ENCODE measurements around the gene ATP1B1. TPM values are rescaled to one million over a fixed set of nuclear protein-coding genes. Genes with fewer than 3 reads are reported as not detected.

The ATP1B1 gene
- total RNA-seq, 2 experiments from 2014 or later, result 4.0 to 5.4 TPM

- Mint-ChIP-seq H3K4me3 (no peak overlapping the region), H3K27me3 (no peaks in the 10 kb centered on the region), H3K36me3 (peaks cover 6% of the 10 kb centered on the region), H3K4me1 (peaks cover 8% of the 10 kb centered on the region), H3K9me3 (ENCODE audit: low read depth) (no peaks in the 10 kb centered on the region), H3K27ac (no peak overlapping the region)
- ATAC-seq, result no peak
- DNase-seq, result no peak
- CTCF ChIA-PET, result no interaction called here
These were observed 37.5 kb downstream of the ATP1B1 start for GRCh38 chr1:169143984-169144383.

GRCh38 chr1:169144941-169145626 lies 38.6 kb downstream of the ATP1B1 start:
- Mint-ChIP-seq H3K9me3 (ENCODE audit: low read depth) (no peaks in the 10 kb centered on the region), H3K4me3 (no peak overlapping the region), H3K4me1 (no peaks in the 10 kb centered on the region), H3K27ac (no peak overlapping the region), H3K27me3 (no peaks in the 10 kb centered on the region), H3K36me3 (peaks cover 3% of the 10 kb centered on the region)
- DNase-seq, result no peak
- CTCF ChIA-PET, result no interaction called here
- ATAC-seq, result no peak

DNA sequence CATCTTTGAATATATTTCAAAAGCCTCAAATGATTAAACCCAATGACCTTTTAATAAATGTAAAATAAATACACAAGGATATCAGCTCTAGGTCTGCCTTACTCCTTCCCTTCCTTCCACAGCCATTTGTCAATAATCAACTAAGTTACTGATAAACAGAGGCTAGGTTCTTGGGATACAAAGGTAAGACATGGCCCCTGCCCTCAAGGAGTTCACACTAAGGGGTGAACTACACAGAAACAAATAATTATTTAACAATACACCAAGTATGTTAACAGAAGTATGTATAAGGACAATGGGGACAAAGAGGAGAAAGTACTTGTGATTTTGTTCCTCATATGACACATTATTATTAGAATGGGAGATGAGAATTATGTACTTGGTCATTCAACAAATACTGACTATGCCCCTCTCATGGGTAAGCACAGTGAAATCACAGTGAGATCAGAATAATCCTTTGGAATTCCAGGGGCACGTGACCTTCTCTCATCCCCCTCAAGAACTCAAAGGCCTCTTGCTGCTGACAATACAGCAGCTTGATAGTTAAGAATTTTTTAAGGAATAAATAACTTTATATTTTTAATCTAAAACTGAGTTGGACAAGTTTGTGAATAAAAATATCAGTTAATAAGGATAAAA lies 40.2 kb downstream of the ATP1B1 start:
- Mint-ChIP-seq H3K27ac (no peak overlapping the region), H3K27me3 (no peaks in the 10 kb centered on the region), H3K36me3 (peaks cover 3% of the 10 kb centered on the region), H3K4me1 (no peaks in the 10 kb centered on the region), H3K4me3 (no peak overlapping the region), H3K9me3 (ENCODE audit: low read depth) (no peaks in the 10 kb centered on the region)
- DNase-seq, result no peak
- ATAC-seq, result no peak
- CTCF ChIA-PET, result no interaction called here

GRCh38 chr1:169148472-169149252 lies 42.2 kb downstream of the ATP1B1 start:
- H3K4me3 Mint-ChIP-seq, result no peak overlapping the region
- DNase-seq (no peak), ATAC-seq (no peak)
- no peaks in the 10 kb centered on the region for H3K27me3 Mint-ChIP-seq
- H3K36me3 Mint-ChIP-seq, result peaks cover 5% of the 10 kb centered on the region
- no peaks in the 10 kb centered on the region for H3K9me3 Mint-ChIP-seq (ENCODE audit: low read depth)
- CTCF ChIA-PET, result no interaction called here
- no peak overlapping the region for H3K27ac Mint-ChIP-seq
- no peaks in the 10 kb centered on the region for H3K4me1 Mint-ChIP-seq

- ATAC-seq (no peak), DNase-seq (no peak)
- Mint-ChIP-seq H3K27ac (no peak overlapping the region), H3K36me3 (peaks cover 5% of the 10 kb centered on the region), H3K4me3 (no peak overlapping the region), H3K9me3 (ENCODE audit: low read depth) (no peaks in the 10 kb centered on the region), H3K27me3 (no peaks in the 10 kb centered on the region), H3K4me1 (no peaks in the 10 kb centered on the region)
- CTCF ChIA-PET, result interaction anchor here (1.2 kb wide), 1 partner anchor 19 kb away, joined by 4 read pairs; no protein-coding TSS in a partner anchor
These were observed 43.2 kb downstream of the ATP1B1 start for GRCh38 chr1:169149555-169150286.

DNA sequence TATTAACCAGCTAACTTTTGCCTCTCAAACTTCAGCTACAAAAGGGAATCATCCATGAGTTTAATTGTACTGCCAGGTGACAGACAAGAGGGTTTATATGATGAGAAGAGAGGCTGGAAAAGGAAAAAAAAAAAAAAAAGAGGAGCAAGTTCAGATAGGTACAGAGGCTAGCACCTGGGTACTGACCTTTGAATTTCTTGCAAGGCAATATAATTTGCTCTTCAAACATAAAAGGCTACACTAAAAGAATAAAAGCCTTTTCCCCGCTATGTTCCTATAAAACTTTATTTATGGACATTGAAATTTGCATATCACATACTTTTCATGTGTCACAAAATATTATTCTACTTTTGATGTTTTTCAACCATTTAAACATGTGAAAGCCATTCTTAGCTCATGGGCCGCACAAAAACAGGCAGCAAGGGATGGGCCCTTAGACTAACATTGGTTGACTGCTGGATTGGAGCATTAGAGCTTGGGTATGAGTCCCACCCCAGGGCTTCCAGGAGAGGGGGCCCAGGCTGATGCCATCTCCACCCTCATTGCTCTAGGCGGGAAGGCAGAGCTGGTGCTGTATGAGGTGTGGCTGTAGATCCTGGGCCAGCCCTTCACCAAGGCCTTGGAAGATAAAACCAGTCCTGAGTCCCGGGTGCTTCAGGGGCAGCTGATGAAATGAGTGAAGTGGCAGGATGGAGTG lies 44.3 kb downstream of the ATP1B1 start:
- no peak for ATAC-seq
- H3K9me3 Mint-ChIP-seq (ENCODE audit: low read depth), result no peaks in the 10 kb centered on the region
- CTCF ChIA-PET, result interaction anchor here (1.2 to 1.5 kb wide), 2 partner anchors 9 to 17 kb away, joined by 3 to 4 read pairs; no protein-coding TSS in a partner anchor
- no peak overlapping the region for H3K27ac Mint-ChIP-seq
- peaks cover 5% of the 10 kb centered on the region for H3K36me3 Mint-ChIP-seq
- no peaks in the 10 kb centered on the region for H3K27me3 Mint-ChIP-seq
- H3K4me3 Mint-ChIP-seq, result no peak overlapping the region
- no peak for DNase-seq
- H3K4me1 Mint-ChIP-seq, result no peaks in the 10 kb centered on the region

DNA sequence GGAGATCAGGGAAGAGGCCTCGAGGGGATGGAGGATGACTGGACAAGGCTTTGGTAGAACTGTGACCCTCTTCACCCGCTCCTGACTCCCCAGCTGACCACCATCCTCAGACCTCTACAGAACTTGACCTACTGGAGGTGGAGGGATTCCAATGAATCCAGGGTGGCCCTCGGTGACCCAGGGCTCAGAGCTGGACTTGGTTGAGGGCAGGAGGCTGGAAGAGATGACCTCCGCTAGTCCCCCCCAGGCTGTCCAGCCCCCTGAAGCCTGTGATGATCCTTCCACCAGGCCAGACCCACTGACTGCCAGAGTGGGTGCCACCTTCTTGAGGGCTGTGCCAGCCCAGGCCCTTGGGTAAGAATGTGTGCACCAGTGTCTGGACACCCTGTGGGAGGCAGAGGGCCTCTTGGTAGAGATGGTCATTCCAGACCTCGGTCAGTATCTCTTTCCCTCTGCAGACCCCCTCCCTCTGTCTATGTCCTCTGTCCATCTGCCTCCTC lies 44.9 kb downstream of the ATP1B1 start:
- H3K4me1 Mint-ChIP-seq, result no peaks in the 10 kb centered on the region
- CTCF ChIA-PET, result interaction anchor here (1.2 to 1.5 kb wide), 2 partner anchors 9 to 17 kb away, joined by 3 to 4 read pairs; no protein-coding TSS in a partner anchor

GRCh38 chr1:169155675-169156074 lies 49.2 kb downstream of the ATP1B1 start:
- Mint-ChIP-seq H3K27me3 (no peaks in the 10 kb centered on the region), H3K9me3 (ENCODE audit: low read depth) (no peaks in the 10 kb centered on the region), H3K27ac (no peak overlapping the region), H3K36me3 (peaks cover 2% of the 10 kb centered on the region), H3K4me3 (no peak overlapping the region), H3K4me1 (no peaks in the 10 kb centered on the region)
- CTCF ChIA-PET, result no interaction called here
- ATAC-seq (no peak), DNase-seq (no peak)

More for the DNA sequence above, 44.9 kb downstream of the ATP1B1 start:
- H3K27ac Mint-ChIP-seq, result no peak overlapping the region
- H3K27me3 Mint-ChIP-seq, result no peaks in the 10 kb centered on the region
- DNase-seq (no peak), ATAC-seq (no peak)
- peaks cover 5% of the 10 kb centered on the region for H3K36me3 Mint-ChIP-seq
- H3K4me3 Mint-ChIP-seq, result no peak overlapping the region
- H3K9me3 Mint-ChIP-seq (ENCODE audit: low read depth), result no peaks in the 10 kb centered on the region

GRCh38 chr1:169156580-169156979 lies 50.1 kb downstream of the ATP1B1 start:
- Mint-ChIP-seq H3K27ac (no peak overlapping the region), H3K9me3 (ENCODE audit: low read depth) (no peaks in the 10 kb centered on the region), H3K4me1 (no peaks in the 10 kb centered on the region), H3K36me3 (peaks cover 2% of the 10 kb centered on the region), H3K27me3 (no peaks in the 10 kb centered on the region), H3K4me3 (no peak overlapping the region)
- CTCF ChIA-PET, result no interaction called here
- no peak for ATAC-seq
- DNase-seq, result no peak

DNA sequence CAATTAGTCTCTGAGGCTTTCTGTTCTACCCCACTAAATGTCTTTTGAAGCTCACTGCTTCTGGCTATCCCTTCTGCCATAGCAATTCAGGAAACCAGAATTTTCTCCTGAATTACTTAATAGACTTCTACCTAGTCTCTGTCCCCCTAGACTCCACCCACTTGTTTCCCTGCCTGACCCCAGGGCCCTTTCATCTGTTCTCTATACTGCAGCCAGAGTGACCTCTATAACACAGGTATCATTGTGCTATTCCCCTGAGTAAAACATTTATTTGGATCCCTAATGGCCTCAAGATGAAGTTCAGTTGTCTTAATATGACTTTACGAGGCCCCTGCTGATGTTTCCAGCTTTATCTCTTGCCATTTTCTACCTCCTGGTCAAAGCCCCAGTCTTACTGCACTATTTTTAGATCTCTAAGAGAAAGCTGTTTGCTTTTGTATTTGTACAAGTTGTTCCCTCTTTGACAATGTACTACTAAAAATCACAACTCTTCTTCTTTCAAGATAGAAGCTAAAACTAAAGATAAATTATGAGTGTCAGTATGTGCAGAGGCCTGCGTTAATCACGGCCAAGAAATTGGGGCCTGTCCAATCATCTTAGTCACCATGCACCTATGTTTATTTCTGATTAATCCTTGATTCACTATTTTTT lies 54.5 kb downstream of the ATP1B1 start:
- Mint-ChIP-seq H3K27ac (no peak overlapping the region), H3K27me3 (no peaks in the 10 kb centered on the region), H3K9me3 (ENCODE audit: low read depth) (no peaks in the 10 kb centered on the region), H3K4me3 (no peak overlapping the region), H3K4me1 (peaks cover 8% of the 10 kb centered on the region), H3K36me3 (no peaks in the 10 kb centered on the region)
- DNase-seq, result no peak
- ATAC-seq, result no peak
- CTCF ChIA-PET, result interaction anchor here (1.6 kb wide), 1 partner anchor 9 kb away, joined by 3 read pairs; no protein-coding TSS in a partner anchor

DNA sequence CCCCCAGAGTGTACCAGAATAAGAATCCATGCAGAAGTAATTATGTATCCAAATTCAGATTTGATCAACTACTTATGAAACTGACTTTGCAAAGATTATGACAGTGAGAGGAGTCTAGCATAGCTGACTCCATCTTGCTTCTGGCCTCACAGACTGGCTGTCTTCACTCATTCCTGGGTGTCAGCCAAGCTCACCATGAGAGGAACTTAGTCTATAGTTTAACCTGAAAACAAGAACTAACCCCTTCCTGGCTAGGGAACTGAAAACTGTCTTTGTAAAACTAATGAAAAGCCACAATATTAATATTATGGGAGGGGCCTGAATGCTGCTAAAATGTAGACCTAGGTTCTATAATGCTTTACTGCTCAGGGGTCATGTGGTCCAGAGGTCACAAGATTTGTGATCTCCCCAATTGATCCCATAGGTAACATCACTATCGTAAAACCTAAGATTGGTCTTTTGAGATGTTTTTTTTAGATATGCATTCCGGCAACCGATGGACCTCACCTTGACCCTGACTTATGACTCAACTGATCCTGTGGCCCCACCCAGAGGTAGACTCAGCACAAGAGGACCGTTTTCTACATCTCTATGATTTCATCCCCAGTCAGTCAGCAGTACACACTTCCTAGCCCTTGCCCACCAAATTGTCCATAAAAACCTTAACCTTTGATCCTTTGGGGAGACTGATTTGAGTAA lies 55.2 kb downstream of the ATP1B1 start:
- Mint-ChIP-seq H3K36me3 (no peaks in the 10 kb centered on the region), H3K27ac (no peak overlapping the region), H3K4me1 (peaks cover 8% of the 10 kb centered on the region), H3K4me3 (no peak overlapping the region), H3K27me3 (no peaks in the 10 kb centered on the region), H3K9me3 (ENCODE audit: low read depth) (no peaks in the 10 kb centered on the region)
- no peak for ATAC-seq
- CTCF ChIA-PET, result no interaction called here
- DNase-seq, result no peak

DNA sequence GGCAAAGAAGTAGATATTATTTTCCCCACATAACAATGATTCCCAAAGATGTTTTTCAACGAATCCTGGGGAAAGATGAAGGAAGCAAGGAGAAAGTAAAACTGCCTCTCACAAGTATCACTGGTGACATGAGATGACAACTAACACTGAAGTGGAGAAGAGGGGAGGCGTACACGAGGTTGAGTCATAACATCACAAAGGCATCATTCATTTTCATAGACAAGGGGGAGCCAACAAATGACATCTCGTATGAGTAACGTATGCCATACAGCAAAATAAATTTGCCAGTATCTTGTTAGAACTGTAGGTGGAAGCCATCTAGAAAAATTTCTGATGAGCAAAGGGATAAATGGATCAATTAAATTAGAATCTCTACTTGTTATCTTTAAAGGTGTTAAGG lies 56.6 kb downstream of the ATP1B1 start:
- H3K4me3 Mint-ChIP-seq, result no peak overlapping the region
- no peak overlapping the region for H3K27ac Mint-ChIP-seq
- no peaks in the 10 kb centered on the region for H3K27me3 Mint-ChIP-seq

More for the DNA sequence above, 56.6 kb downstream of the ATP1B1 start:
- no peaks in the 10 kb centered on the region for H3K36me3 Mint-ChIP-seq
- peak; percentile 47 for DNase-seq
- peaks cover 8% of the 10 kb centered on the region for H3K4me1 Mint-ChIP-seq
- CTCF ChIA-PET, result no interaction called here
- peak; percentile 89 for ATAC-seq
- H3K9me3 Mint-ChIP-seq (ENCODE audit: low read depth), result no peaks in the 10 kb centered on the region
